HK-2 (cell line): Measurements from ENCODE around the gene PPP6R2.

Experiments
- DNase-seq: peaks from one replicate; pipeline ENCODE4 v3.0.0-alpha.2; 2018; ENCODE audit not compliant: unreplicated experiment

PPP6R2 gene

GRCh38 chr22:50468626-50469025, 125.5 kb downstream of the PPP6R2 start:
- DNase-seq, result no peak

GRCh38 chr22:50469377-50470305, 126.5 kb downstream of the PPP6R2 start:
- DNase-seq, result peak; percentile 87

- no peak for DNase-seq
Observed at GRCh38 chr22:50470491-50470890, 127.4 kb downstream of the PPP6R2 start.

- DNase-seq, result no peak
Observed at GRCh38 chr22:50471197-50471847, 128.2 kb downstream of the PPP6R2 start.

- no peak for DNase-seq
Observed at GRCh38 chr22:50471962-50472361, 128.8 kb downstream of the PPP6R2 start.

- DNase-seq, result no peak
Observed at GRCh38 chr22:50473088-50473487, 130.0 kb downstream of the PPP6R2 start.

GRCh38 chr22:50473855-50474671, 130.9 kb downstream of the PPP6R2 start:
- peak; percentile 44 for DNase-seq

GRCh38 chr22:50474710-50475651, 131.9 kb downstream of the PPP6R2 start, which contains the start of gene SBF1:
SBF1 (minus strand) TSS chr22:50475035; CDS start chr22:50474840, 195 bp downstream.
- DNase-seq, result peak; percentile 88

- DNase-seq, result no peak
Observed at GRCh38 chr22:50475652-50476002, 132.5 kb downstream of the PPP6R2 start.

GRCh38 chr22:50476868-50477267, 133.7 kb downstream of the PPP6R2 start:
- no peak for DNase-seq

- DNase-seq, result no peak
Observed at GRCh38 chr22:50477923-50478322, 134.8 kb downstream of the PPP6R2 start.

GRCh38 chr22:50479721-50480120, 136.6 kb downstream of the PPP6R2 start:
- no peak for DNase-seq

- no peak for DNase-seq
Observed at GRCh38 chr22:50481045-50481439, 137.9 kb downstream of the PPP6R2 start.

GRCh38 chr22:50481440-50482106, 138.4 kb downstream of the PPP6R2 start, which contains the start of gene ADM2:
ADM2 (plus strand) TSS chr22:50481543; CDS start chr22:50481848, 305 bp downstream.
- no peak for DNase-seq

- DNase-seq, result no peak
Observed at GRCh38 chr22:50482107-50483074, 139.3 kb downstream of the PPP6R2 start.

- DNase-seq, result no peak
Observed at GRCh38 chr22:50483106-50483505, 140.0 kb downstream of the PPP6R2 start.

- no peak for DNase-seq
Observed at GRCh38 chr22:50483556-50483955, 140.4 kb downstream of the PPP6R2 start.

- DNase-seq, result peak; percentile 53
Observed at GRCh38 chr22:50483977-50484853, 141.1 kb downstream of the PPP6R2 start.
